Measurements from ENCODE around the gene PSG1.
"Not testable (repeated sequence)": the region's sequence is repeated elsewhere in the genome, so short reads cannot be mapped to it uniquely, and the experiment has no call there.

PSG1 gene

DNA sequence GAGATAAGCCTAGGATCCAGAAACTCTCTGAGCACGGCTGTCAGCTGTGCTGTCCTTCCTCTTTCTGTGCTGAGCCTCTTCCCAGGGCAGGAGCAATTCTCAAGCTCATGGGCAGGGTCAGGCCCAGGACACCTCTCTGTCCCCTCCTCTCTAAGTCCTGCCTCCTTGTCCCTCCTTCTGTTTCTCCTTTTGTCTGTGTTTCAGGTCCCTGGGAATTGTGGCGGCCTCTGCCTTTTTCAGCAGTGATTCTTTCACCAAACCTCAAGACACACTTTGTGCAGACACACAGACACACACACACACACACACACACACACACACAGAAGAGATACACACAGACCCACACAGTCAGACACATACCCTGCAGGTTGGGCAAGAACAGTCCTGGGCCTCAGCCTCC lies at the start of gene PSG1:
PSG1 (minus strand) TSS at position 101 of the 400 bp plus-strand sequence. CDS start 132 bp downstream, outside the sequence.
- DNase-seq (ENCODE audit: low read depth in 2 of 2): no peak

- no peak for DNase-seq (ENCODE audit: low read depth in 2 of 2)
These were observed 49.4 kb upstream of the PSG1 start for GRCh38 chr19:42928896-42929295.

- no peak for DNase-seq (ENCODE audit: low read depth in 2 of 2)
These were observed 47.3 kb upstream of the PSG1 start for GRCh38 chr19:42926781-42927180.

GRCh38 chr19:42923106-42923505 lies 43.6 kb upstream of the PSG1 start:
- not testable (repeated sequence) for DNase-seq (ENCODE audit: low read depth in 2 of 2)

GRCh38 chr19:42920971-42921370 lies 41.5 kb upstream of the PSG1 start:
- not testable (repeated sequence) for DNase-seq (ENCODE audit: low read depth in 2 of 2)

DNA sequence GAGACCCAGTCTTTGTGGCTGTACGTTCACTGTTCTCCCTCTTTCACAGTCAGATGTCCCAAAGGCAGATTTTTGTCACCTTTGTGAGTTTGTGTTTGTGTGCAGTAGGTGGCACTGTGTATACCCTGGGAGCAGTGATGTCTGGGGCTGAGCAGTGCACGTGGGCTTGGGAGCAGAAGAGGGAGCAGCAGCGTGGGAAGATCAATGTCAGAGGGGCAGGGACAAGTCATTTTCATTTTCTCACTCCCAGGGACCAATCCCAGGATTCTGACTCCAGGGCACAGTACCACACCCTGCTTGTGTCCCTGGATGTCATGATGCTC lies 40.2 kb upstream of the PSG1 start:
- no peak for DNase-seq (ENCODE audit: low read depth in 2 of 2)

DNA sequence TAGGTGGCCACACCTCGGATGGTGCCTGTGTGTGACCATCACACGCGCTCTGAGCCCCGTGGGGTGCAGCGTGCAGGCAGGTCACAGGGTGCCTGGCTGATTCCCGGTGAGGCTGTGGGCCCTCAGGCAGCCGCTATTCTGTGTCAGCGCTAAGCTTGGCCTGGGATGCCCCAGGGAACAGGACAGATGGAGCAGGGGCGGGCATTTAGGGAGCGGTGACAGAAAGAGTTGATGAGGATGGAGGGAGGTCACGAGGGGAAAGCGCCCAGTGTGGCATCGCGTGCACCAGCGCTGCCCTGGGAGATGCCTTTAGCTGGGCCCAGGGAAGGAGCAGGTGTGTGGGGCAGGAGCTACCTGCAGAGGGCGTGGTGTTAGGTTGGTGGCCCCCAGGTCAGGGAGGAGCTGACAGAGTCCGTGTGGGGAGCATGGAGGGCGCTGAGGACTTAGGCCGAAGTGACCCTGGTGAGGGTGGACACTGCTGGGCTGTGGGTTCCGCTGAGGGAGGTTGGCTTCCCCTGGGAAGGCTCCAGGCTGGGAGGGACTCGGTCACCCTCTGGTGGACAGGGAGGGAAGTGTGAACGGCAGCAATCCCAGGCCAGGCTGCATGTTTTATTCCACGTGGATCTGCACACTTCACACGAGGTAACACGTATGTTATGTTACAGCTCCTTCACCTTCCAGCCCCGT lies 39.7 kb upstream of the PSG1 start:
- not testable (repeated sequence) for DNase-seq (ENCODE audit: low read depth in 2 of 2)

GRCh38 chr19:42918377-42919069 lies 39.0 kb upstream of the PSG1 start:
- not testable (repeated sequence) for DNase-seq (ENCODE audit: low read depth in 2 of 2)

GRCh38 chr19:42917634-42918033 lies 38.1 kb upstream of the PSG1 start, which contains the start of gene PSG6:
Gene PSG6, minus strand, starts transcription at chr19:42917894. Its CDS starts 102 bp downstream, at chr19:42917792.
- DNase-seq (ENCODE audit: low read depth in 2 of 2): not testable (repeated sequence)

DNA sequence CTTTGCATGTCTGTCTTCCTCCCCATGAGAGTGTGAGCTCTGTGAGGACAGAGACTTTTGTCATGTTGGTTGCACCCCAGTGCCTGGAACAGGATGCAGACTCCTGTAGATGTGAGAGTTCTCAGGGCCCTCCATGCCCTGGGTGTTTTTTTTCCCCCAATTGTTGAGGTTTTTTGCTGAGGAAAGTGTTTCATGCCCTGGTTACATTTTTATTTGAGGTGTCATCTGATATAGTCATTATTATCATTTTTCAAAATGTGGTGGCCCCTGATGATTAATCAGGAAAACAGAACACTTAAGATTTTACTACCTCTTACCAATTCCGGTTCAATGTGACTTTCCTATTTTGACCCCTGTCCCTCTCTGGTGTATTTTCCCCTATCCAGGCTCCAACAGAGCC lies 37.4 kb upstream of the PSG1 start:
- not testable (repeated sequence) for DNase-seq (ENCODE audit: low read depth in 2 of 2)

DNA sequence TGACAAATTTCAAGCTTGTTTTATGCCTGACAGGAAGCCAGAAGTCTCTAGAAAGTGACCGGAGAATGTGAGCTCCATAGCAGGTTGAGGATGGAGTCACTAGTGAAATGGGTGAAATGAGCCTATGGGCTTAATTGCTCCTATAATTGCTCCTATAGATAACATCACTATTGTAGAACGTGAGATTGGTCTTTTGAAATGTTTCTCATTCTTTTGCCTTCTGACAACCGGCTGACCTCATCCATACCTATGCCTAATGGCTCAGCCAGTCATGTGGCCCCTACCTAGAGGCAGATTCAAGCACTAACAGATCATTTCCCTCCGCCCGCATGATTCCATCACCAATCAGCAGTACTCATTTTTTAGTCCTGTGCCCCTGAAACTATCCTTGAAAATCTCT lies 34.0 kb upstream of the PSG1 start:
- DNase-seq (ENCODE audit: low read depth in 2 of 2): not testable (repeated sequence)

GRCh38 chr19:42912941-42913340 lies 33.4 kb upstream of the PSG1 start:
- not testable (repeated sequence) for DNase-seq (ENCODE audit: low read depth in 2 of 2)

DNA sequence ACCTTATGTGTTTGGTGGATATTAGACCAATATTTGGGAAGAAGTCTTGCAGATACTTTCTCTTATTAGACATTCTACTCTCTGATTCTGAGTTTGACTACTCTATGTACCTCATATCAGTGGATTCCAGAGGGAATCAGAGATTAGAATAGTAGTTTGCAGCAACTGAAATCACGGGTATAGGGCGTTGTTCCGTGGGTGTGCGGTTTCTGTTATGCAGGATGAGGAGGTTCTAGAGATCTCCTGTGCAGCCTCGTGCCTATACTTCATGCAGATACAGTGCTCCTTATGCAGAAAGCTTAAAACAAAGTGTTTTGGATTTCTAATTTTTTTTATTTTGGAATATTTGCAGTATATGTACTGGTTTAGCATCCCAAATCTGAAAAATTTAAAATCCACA lies 32.2 kb upstream of the PSG1 start:
- not testable (repeated sequence) for DNase-seq (ENCODE audit: low read depth in 2 of 2)

DNA sequence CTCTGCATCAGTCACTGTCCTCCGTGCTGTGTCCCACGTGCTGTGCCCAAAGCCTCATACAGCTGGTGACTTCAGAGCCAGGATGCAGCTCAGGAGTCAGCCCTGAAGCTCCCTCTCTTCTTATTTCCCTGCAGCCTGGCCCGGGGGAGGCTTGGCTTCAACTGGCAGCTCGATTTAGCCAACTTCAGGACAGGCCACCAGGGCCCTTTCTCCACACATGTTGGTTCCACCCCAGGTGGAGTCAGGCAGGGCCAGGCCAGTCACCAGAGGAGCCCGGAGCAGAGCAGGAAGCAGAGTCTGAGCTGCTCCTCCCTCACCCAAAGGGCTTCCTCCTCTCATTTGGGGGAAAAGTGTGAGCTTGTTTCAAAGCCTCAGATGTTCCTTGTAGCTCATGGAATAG lies 26.6 kb upstream of the PSG1 start:
- not testable (repeated sequence) for DNase-seq (ENCODE audit: low read depth in 2 of 2)

GRCh38 chr19:42900561-42900960 lies 21.0 kb upstream of the PSG1 start:
- not testable (repeated sequence) for DNase-seq (ENCODE audit: low read depth in 2 of 2)

- DNase-seq (ENCODE audit: low read depth in 2 of 2): not testable (repeated sequence)
These were observed 20.2 kb upstream of the PSG1 start for GRCh38 chr19:42899674-42900073.

- DNase-seq (ENCODE audit: low read depth in 2 of 2): not testable (repeated sequence)
These were observed 19.6 kb upstream of the PSG1 start for GRCh38 chr19:42899110-42899509.

GRCh38 chr19:42898656-42899055 lies 19.1 kb upstream of the PSG1 start:
- DNase-seq (ENCODE audit: low read depth in 2 of 2): not testable (repeated sequence)

- not testable (repeated sequence) for DNase-seq (ENCODE audit: low read depth in 2 of 2)
These were observed 18.2 kb upstream of the PSG1 start for GRCh38 chr19:42897729-42898128.

DNA sequence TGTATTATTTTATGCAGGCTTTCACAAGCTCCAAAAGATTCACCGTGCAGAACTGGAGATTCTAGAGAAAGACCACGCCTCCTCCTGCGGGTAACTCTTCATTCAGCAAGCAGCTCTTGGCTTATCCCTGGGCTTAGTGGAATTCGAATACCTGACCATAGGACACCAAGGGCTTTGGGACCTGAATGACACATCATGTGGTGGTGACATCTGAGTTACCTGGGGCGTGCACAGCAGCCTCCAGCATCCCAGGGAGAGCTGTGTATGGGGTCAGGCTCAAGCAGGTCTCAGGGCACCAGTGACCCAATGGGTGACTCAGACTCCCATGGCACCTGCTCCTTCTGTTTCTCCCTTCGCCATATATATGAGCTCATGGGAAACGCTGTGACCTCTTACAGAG lies 10.9 kb upstream of the PSG1 start:
- DNase-seq (ENCODE audit: low read depth in 2 of 2): not testable (repeated sequence)

GRCh38 chr19:42887876-42888445 lies 8.4 kb upstream of the PSG1 start:
- DNase-seq (ENCODE audit: low read depth in 2 of 2): not testable (repeated sequence)

GRCh38 chr19:42882730-42883129 lies 3.2 kb upstream of the PSG1 start:
- not testable (repeated sequence) for DNase-seq (ENCODE audit: low read depth in 2 of 2)

DNA sequence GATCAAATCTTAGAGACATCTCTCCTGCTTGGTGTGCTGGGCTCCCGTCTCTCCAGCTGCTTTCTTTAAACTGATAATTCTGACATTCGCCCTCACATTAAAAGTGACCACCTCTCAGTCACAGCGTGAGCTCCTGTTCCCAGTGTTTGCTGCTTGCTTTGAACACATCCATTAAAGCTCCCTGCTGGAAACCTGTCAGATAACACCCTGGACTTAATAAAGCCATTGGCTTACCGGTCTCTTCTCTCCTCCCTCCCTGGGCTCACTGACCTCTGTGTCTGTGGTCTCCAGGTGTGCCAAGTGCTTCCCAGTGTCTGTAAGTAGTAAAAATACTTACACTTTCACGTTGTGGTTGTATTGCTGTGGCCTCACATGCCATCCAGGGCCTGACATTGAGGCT lies 2.5 kb upstream of the PSG1 start:
- not testable (repeated sequence) for DNase-seq (ENCODE audit: low read depth in 2 of 2)
